ENCODE results near the gene KRTAP1-4.
"Not testable (repeated sequence)": the region's sequence is repeated elsewhere in the genome, so short reads cannot be mapped to it uniquely, and the experiment has no call there.

Gene KRTAP1-4

GRCh38 chr17:41052566-41052965 is 22.6 kb upstream of the KRTAP1-4 start:
- Histone ChIP-seq H3K4me2 (ENCODE audit: low read length) (no peak overlapping the region), H3K4me3 (ENCODE audit: low read length) (no peak overlapping the region), H3K27me3 (ENCODE audit: control insufficient read depth, low read length) (0 out of 2 replicates have a peak, but pooled peaks cover 6% of the 10 kb centered on the region), H3K27ac (ENCODE audit: low read depth, low read length) (no peak overlapping the region), H3K9me3 (ENCODE audit: control insufficient read depth, insufficient read depth, low read length) (no peaks in the 10 kb centered on the region), H3K36me3 (ENCODE audit: control insufficient read depth, low read length) (no peaks in the 10 kb centered on the region), H4K20me1 (ENCODE audit: control insufficient read depth, insufficient read depth, low read depth, low read length) (no peaks in the 10 kb centered on the region), H3K4me1 (ENCODE audit: control insufficient read depth, low read length) (peaks cover 9% of the 10 kb centered on the region), H3F3A (ENCODE audit: control insufficient read depth, insufficient read depth) (no peaks in the 10 kb centered on the region), H3K9me2 (replicated peaks; ENCODE audit: control insufficient read depth, low read length) (no peaks in the 10 kb centered on the region), H3K79me2 (ENCODE audit: control insufficient read depth, low read length) (no peaks in the 10 kb centered on the region)
- TF ChIP-seq CTCF (IDR thresholded peaks at IDR 0.05; ENCODE audit: low read depth, low read length, poor library complexity, severe bottlenecking) (no peak), EZH2phosphoT487 (IDR thresholded peaks at IDR 0.05; ENCODE audit: borderline replicate concordance, low read length) (no peak)

GRCh38 chr17:41049110-41049509 is 19.1 kb upstream of the KRTAP1-4 start:
- H3K9me2 ChIP-seq (replicated peaks; ENCODE audit: control insufficient read depth, low read length) = no peaks in the 10 kb centered on the region

GRCh38 chr17:41048441-41048840 is 18.4 kb upstream of the KRTAP1-4 start:
- TF ChIP-seq EZH2phosphoT487 (IDR thresholded peaks at IDR 0.05; ENCODE audit: borderline replicate concordance, low read length) (no peak), CTCF (IDR thresholded peaks at IDR 0.05; ENCODE audit: low read depth, low read length, poor library complexity, severe bottlenecking) (no peak)
- Histone ChIP-seq H3K9me3 (ENCODE audit: control insufficient read depth, insufficient read depth, low read length) (no peaks in the 10 kb centered on the region), H3K4me2 (ENCODE audit: low read length) (no peak overlapping the region), H3K36me3 (ENCODE audit: control insufficient read depth, low read length) (no peaks in the 10 kb centered on the region), H3K27ac (ENCODE audit: low read depth, low read length) (no peak overlapping the region), H3F3A (ENCODE audit: control insufficient read depth, insufficient read depth) (no peaks in the 10 kb centered on the region), H3K4me1 (ENCODE audit: control insufficient read depth, low read length) (peaks cover 17% of the 10 kb centered on the region), H3K79me2 (ENCODE audit: control insufficient read depth, low read length) (no peaks in the 10 kb centered on the region), H3K27me3 (ENCODE audit: control insufficient read depth, low read length) (0 out of 2 replicates have a peak, but pooled peaks cover 4% of the 10 kb centered on the region), H3K9me2 (replicated peaks; ENCODE audit: control insufficient read depth, low read length) (no peaks in the 10 kb centered on the region), H4K20me1 (ENCODE audit: control insufficient read depth, insufficient read depth, low read depth, low read length) (no peaks in the 10 kb centered on the region), H3K4me3 (ENCODE audit: low read length) (no peak overlapping the region)

More at GRCh38 chr17:41049110-41049509, 19.1 kb upstream of the KRTAP1-4 start:
- Histone ChIP-seq H3F3A (ENCODE audit: control insufficient read depth, insufficient read depth) (no peaks in the 10 kb centered on the region), H3K36me3 (ENCODE audit: control insufficient read depth, low read length) (no peaks in the 10 kb centered on the region), H4K20me1 (ENCODE audit: control insufficient read depth, insufficient read depth, low read depth, low read length) (no peaks in the 10 kb centered on the region), H3K4me2 (ENCODE audit: low read length) (peak overlapping the region; percentile 26; the same call in 1 of the 2 replicates), H3K9me3 (ENCODE audit: control insufficient read depth, insufficient read depth, low read length) (no peaks in the 10 kb centered on the region), H3K27me3 (ENCODE audit: control insufficient read depth, low read length) (0 out of 2 replicates have a peak, but pooled peaks cover 4% of the 10 kb centered on the region), H3K27ac (ENCODE audit: low read depth, low read length) (no peak overlapping the region), H3K79me2 (ENCODE audit: control insufficient read depth, low read length) (no peaks in the 10 kb centered on the region), H3K4me1 (ENCODE audit: control insufficient read depth, low read length) (peaks cover 17% of the 10 kb centered on the region), H3K4me3 (ENCODE audit: low read length) (no peak overlapping the region)
- TF ChIP-seq EZH2phosphoT487 (IDR thresholded peaks at IDR 0.05; ENCODE audit: borderline replicate concordance, low read length) (no peak), CTCF (IDR thresholded peaks at IDR 0.05; ENCODE audit: low read depth, low read length, poor library complexity, severe bottlenecking) (no peak)

GRCh38 chr17:41046735-41047465 is 16.9 kb upstream of the KRTAP1-4 start, which contains the start of gene KRTAP2-1:
TSS of gene KRTAP2-1 (minus strand) at chr17:41047316. CDS start at chr17:41047267, 49 bp downstream.
- H3K9me2 ChIP-seq (replicated peaks; ENCODE audit: control insufficient read depth, low read length); H3K79me2 ChIP-seq (ENCODE audit: control insufficient read depth, low read length); H3K4me2 ChIP-seq (ENCODE audit: low read length); H3K27me3 ChIP-seq (ENCODE audit: control insufficient read depth, low read length); H3K27ac ChIP-seq (ENCODE audit: low read depth, low read length); H3K4me3 ChIP-seq (ENCODE audit: low read length); H4K20me1 ChIP-seq (ENCODE audit: control insufficient read depth, insufficient read depth, low read depth, low read length); H3K36me3 ChIP-seq (ENCODE audit: control insufficient read depth, low read length); H3F3A ChIP-seq (ENCODE audit: control insufficient read depth, insufficient read depth); H3K9me3 ChIP-seq (ENCODE audit: control insufficient read depth, insufficient read depth, low read length): not testable (repeated sequence)
- peaks cover 17% of the 10 kb centered on the region for H3K4me1 ChIP-seq (ENCODE audit: control insufficient read depth, low read length)
